Sigmoid colon (tissue), 4 donors: ENCODE measurements around the gene SERPINF2.

Experiments
- CTCF ChIP-seq, 4 experiments: fragments of 450-650 bp in 3 of 4; fragments of 200-600 bp in 1 of 4; IDR thresholded peaks; one replicate each; pipeline ENCODE4 v1.5.1; 2016 to 2019; ENCODE audit warnings: antibody characterized with exemption in 4 of 4, mild to moderate bottlenecking in 3 of 4, moderate library complexity in 2 of 4
- EP300 ChIP-seq, 4 donors: sonication (generic); formaldehyde crosslinking; IDR thresholded peaks; one replicate each; pipeline ENCODE4 v1.6.1; 2017; ENCODE audit warnings: antibody characterized with exemption in 4 of 4
- POLR2A ChIP-seq, 2 donors: fragments of 450-650 bp; IDR thresholded peaks; one replicate each; pipeline ENCODE4 v1.6.1; 2016; ENCODE audit warnings: antibody characterized with exemption in 2 of 2, mild to moderate bottlenecking in 2 of 2, moderate library complexity in 2 of 2
- POLR2AphosphoS5 ChIP-seq, 4 donors: sonication (generic); formaldehyde crosslinking; IDR thresholded peaks; one replicate each; pipeline ENCODE4 v1.6.1; 2017; ENCODE audit warnings: antibody characterized with exemption in 4 of 4

GRCh38 chr17:1743088-1743439 lies 393 bp downstream of the SERPINF2 start:
- TF ChIP-seq EP300 (IDR thresholded peaks at IDR 0.05) = no peak
- no peak for TF ChIP-seq POLR2AphosphoS5 (IDR thresholded peaks at IDR 0.05)
- no peak for TF ChIP-seq POLR2A (IDR thresholded peaks at IDR 0.05)
- TF ChIP-seq CTCF (IDR thresholded peaks at IDR 0.05) = no peak
